ENCODE data around the gene SIT1. TPM values are rescaled to one million over a fixed set of nuclear protein-coding genes. Genes with fewer than 3 reads are reported as not detected.

Gene SIT1
- total RNA-seq, 4 donors from 2014 or later = 0.42 to 4.2 (median 1.5) TPM

DNA sequence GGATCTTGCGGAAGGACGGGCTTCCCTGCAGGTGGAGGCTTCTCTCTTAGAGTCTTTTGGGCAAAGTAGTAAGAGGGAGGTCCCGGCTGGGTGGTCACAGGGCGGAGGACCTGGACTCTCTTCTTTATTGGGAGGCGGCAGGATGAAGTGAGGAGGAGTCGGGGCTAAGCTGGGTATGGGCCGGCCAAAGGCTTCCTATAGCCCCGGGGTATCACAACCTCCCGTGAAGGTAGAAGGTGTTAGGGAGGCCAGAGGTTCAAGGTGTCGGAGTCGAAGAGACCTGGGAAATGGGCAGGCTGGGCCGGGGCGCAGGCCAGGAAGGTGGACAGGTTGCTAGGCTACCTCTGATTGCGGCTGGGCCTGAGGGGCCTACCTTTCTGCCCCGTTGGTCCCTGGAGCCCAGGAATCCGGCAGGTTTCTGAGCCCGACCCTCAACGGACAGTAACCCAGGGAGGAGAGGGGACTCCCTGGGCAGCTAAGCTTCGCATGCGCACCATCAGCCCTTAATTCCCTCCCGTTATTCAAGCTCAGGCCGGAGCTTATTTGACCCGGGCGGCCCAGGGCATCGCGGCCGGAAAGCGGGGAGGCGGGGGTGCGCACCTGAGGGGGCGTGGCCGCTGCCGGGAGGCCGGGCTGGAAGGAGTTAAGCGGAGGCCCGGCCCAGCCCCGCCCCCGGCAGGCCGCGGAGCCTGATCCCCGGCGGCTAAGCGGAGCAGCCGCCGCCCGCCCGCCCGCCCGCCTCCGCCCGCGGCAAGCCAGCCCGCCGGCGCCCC, 46.0 kb downstream of the SIT1 start, which contains the start of gene TESK1:
Gene TESK1 (plus strand): TSS at position 685 of the 773 bp plus-strand sequence. CDS start 358 bp downstream, outside the sequence.
- H3K27ac ChIP-seq = peak within 1 kb of the TSS; percentile 89 to 98 (median 96)

DNA sequence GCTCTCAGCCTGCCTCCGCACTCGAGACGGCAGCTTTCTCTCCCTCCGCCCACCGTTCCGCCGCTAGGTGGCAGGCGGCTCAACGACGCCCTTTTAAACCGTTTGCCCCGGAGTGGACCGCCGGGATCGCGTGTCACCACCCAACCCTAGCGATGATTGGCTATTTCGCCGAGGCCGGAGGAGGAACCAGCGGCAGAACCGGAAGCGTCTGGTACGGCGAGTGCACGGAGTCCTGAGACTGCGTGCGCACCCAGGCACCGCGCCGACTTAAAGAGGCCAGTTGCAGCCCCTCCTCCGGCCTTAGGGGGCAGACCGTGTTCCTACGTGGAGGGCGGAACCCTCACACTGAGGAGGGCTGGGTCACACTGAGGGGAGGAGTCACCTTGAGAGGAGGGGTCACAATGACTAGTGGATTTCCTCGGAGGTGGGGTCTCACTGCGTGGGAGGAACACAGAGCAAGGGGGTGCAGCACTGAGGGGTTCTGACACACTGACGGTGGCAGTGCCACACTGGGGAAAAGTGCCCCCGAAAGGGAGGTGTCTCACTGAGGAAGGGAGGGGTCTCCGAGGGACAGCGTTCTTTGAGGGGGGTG, 46.6 kb downstream of the SIT1 start:
- Histone ChIP-seq H3K27ac (peak overlapping the region; percentile 89 to 98 (median 96)), H3K4me3 (peak overlapping the region; percentile 63 to 96 (median 84)), H3K9me3 (no peaks in the 10 kb centered on the region), H3K36me3 (peaks cover 10 to 24% (median 13%) of the 10 kb centered on the region in 3 donors), H3K27me3 (no peaks in the 10 kb centered on the region), H3K4me1 (peaks cover 15 to 46% (median 16%) of the 10 kb centered on the region in 3 donors)
- intact Hi-C loops (cut with DNase I) = loop anchor here (10.0 kb wide), 2 partner anchors 81 to 131 kb away; partner anchors contain the start of genes CREB3, TLN1 and TPM2
- peak in 3 of 4 donors; percentile 37 to 72 (median 59) for TF ChIP-seq POLR2A (IDR thresholded peaks at IDR 0.05)
- TF ChIP-seq, protein P1, sequence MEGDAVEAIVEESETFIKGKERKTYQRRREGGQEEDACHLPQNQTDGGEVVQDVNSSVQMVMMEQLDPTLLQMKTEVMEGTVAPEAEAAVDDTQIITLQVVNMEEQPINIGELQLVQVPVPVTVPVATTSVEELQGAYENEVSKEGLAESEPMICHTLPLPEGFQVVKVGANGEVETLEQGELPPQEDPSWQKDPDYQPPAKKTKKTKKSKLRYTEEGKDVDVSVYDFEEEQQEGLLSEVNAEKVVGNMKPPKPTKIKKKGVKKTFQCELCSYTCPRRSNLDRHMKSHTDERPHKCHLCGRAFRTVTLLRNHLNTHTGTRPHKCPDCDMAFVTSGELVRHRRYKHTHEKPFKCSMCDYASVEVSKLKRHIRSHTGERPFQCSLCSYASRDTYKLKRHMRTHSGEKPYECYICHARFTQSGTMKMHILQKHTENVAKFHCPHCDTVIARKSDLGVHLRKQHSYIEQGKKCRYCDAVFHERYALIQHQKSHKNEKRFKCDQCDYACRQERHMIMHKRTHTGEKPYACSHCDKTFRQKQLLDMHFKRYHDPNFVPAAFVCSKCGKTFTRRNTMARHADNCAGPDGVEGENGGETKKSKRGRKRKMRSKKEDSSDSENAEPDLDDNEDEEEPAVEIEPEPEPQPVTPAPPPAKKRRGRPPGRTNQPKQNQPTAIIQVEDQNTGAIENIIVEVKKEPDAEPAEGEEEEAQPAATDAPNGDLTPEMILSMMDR (IDR thresholded peaks at IDR 0.05) = peak; percentile 83 to 99 (median 98)
- DNase-seq = peak; percentile 98
- WGBS, 2 donors = 0 to 4% methylated on average over 5 to 15 of the region's 41 CpGs

More for the DNA sequence above, 46.0 kb downstream of the SIT1 start, which contains the start of gene TESK1:
- TF ChIP-seq POLR2A (IDR thresholded peaks at IDR 0.05) = peak in 1 of 4 donors; percentile 30
- TF ChIP-seq, protein P1 (IDR thresholded peaks at IDR 0.05) = no peak
- Histone ChIP-seq H3K36me3 (peaks cover 14 to 31% (median 17%) of the 10 kb centered on the region in 3 donors), H3K9me3 (no peaks in the 10 kb centered on the region), H3K4me1 (peaks cover 15 to 46% (median 16%) of the 10 kb centered on the region in 3 donors), H3K27me3 (no peaks in the 10 kb centered on the region), H3K4me3 (peak within 1 kb of the TSS; percentile 63 to 96 (median 84))
- intact Hi-C loops (cut with DNase I) = loop anchor here (10.0 kb wide), 2 partner anchors 80 to 130 kb away; partner anchors contain the start of genes CREB3, TLN1 and TPM2
- no peak for DNase-seq
- 0 to 1% methylated on average over 13 to 16 of the region's 55 CpGs for WGBS, 2 donors

DNA sequence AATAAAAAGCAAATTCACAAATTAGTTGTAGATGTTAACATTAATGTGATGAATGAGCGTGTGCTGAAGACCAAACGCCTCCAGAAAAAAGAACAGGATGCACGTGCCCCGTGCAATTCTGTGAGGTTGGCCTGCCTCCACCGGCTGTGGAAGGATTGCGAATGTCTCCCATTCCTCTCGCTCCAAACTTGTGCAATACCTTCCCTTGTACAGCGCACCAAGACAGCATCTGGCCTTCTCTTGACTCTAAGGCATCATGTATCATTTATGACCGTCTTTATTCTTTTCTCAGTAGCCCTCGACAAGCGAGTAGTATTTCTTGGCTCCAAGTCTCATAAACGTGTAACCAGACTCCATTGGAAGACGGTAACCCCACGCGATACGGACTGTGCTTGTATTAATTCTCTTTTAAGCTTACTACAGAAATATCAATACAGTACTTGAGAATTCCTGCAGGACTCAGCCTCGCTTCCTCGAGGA, 47.2 kb downstream of the SIT1 start:
- no peaks in the 10 kb centered on the region for H3K9me3 ChIP-seq
- intact Hi-C loops (cut with DNase I) = loop anchor here (10.0 kb wide), 2 partner anchors 81 to 131 kb away; partner anchors contain the start of genes CREB3, TLN1 and TPM2
- peaks cover 15 to 46% (median 16%) of the 10 kb centered on the region in 3 donors for H3K4me1 ChIP-seq
- no peak for DNase-seq
- 1 to 3% methylated on average over 16 to 18 of the region's 18 CpGs for WGBS, 2 donors
- H3K27ac ChIP-seq = peak overlapping the region; percentile 77 to 98 (median 96)
- peak overlapping the region; percentile 24 to 96 (median 80) for H3K4me3 ChIP-seq
- no peak for TF ChIP-seq POLR2A (IDR thresholded peaks at IDR 0.05)
- TF ChIP-seq, protein P1 (IDR thresholded peaks at IDR 0.05) = no peak
- no peaks in the 10 kb centered on the region for H3K27me3 ChIP-seq
- peaks cover 5 to 19% (median 7%) of the 10 kb centered on the region in 3 donors for H3K36me3 ChIP-seq

DNA sequence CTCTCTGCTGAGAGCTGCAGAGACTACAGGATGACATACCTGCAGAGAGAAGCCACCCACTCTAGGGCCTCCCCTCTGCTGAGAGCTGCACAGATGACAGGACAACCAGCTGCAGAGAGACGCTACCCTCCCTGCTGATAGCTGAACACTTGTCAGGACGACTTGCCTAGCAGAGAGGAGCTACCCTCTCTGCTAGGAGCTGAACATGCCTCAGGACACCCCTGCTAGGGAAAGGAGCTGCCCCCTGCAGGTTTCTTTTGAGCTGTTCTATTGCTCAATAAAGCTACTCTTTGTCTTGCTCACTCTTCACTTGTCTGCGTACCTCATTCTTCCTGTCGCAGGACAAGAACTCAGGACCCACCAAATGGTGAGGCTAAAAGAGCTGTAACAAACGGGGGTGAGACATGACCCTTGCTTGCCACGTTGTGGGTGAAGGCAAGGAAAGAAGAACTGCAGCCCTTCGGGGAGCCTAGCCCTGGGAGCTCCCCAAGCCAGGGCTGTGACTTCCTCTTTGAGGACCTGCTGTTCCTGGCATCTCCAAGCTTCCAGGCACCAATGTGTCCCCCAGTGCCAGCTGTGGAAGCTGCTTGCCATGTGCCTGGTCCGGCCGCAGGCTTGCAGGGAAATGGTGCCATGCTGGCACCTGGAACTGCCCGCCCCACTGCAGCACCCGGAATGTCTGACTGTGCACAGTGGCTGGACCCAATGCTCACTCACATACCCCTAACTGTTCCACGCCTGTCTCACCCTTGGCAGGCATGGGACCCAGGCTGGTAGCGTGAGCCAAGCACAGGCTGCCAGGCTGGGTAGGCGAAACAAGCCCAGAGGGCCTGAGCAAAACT, 50.7 kb downstream of the SIT1 start:
- Histone ChIP-seq H3K36me3 (no peaks in the 10 kb centered on the region), H3K4me3 (no peak overlapping the region), H3K9me3 (no peaks in the 10 kb centered on the region), H3K27me3 (no peaks in the 10 kb centered on the region), H3K4me1 (peaks cover 3 to 25% (median 10%) of the 10 kb centered on the region in 3 donors), H3K27ac (no peak overlapping the region)
- TF ChIP-seq, protein P1 (IDR thresholded peaks at IDR 0.05) = no peak
- TF ChIP-seq POLR2A (IDR thresholded peaks at IDR 0.05) = no peak
- no peak for DNase-seq
- intact Hi-C loops (cut with DNase I) = loop anchor here (10.0 kb wide), 2 partner anchors 85 to 135 kb away; partner anchors contain the start of genes CREB3, TLN1 and TPM2
- 74 to 75% methylated on average over 2 to 5 of the region's 14 CpGs for WGBS, 2 donors

Small RNAs within 50 kb of the gene (small RNA-seq; reads per million reads assigned to genes)
- gene MIR4667 (0 to 0.09 (median 0) reads per million in 4 donors), gene RMRP (0 reads per million in 4 donors), gene RN7SL22P (0 reads per million in 4 donors)

Other genes with a start within 250 kb of the SIT1 start
- 10 to 100 TPM in 1 of 4 donors, 1 to 10 TPM in 3; 5.1 to 16.0 (median 8.6) TPM for gene RUSC2, start 160.8 kb downstream of the SIT1 start, total RNA-seq
- 10 to 100 TPM; 10.1 to 22.1 (median 14.4) TPM for gene TESK1, start 45.7 kb downstream of the SIT1 start, total RNA-seq
- 1 to 10 TPM in 1 of 4 donors, under 1 TPM in 1, not detected in 2; 0.27 to 1.9 TPM for gene CD72, start 32.5 kb downstream of the SIT1 start, total RNA-seq
- 1,000 to 10,000 TPM in 3 of 4 donors, 100 to 1,000 TPM in 1; 759 to 4,621 (median 3,503) TPM for gene RMRP, start 7.1 kb upstream of the SIT1 start, total RNA-seq
- gene CCDC107, start 7.4 kb upstream of the SIT1 start, total RNA-seq = 10 to 100 TPM in 3 of 4 donors, 1 to 10 TPM in 1; 6.6 to 19.6 (median 14.2) TPM
- gene ARHGEF39, start 14.3 kb upstream of the SIT1 start, total RNA-seq = 10 to 100 TPM in 1 of 4 donors, 1 to 10 TPM in 3; 1.3 to 17.5 (median 5.1) TPM
- gene CA9, start 23.0 kb upstream of the SIT1 start, total RNA-seq = 1 to 10 TPM in 1 of 4 donors, not detected in 3; 2.2 TPM
- 1,000 to 10,000 TPM in 1 of 4 donors, 100 to 1,000 TPM in 2, 10 to 100 TPM in 1; 80.8 to 1,148 (median 217) TPM for gene TPM2, start 39.0 kb upstream of the SIT1 start, total RNA-seq
- gene TLN1, start 81.3 kb upstream of the SIT1 start, total RNA-seq = 100 to 1,000 TPM in 2 of 4 donors, 10 to 100 TPM in 2; 94.7 to 233 (median 112) TPM
- 10 to 100 TPM; 10.5 to 24.2 (median 19.2) TPM for gene CREB3, start 81.7 kb upstream of the SIT1 start, total RNA-seq
- 10 to 100 TPM; 14.1 to 61.8 (median 42.0) TPM for gene GBA2, start 98.3 kb upstream of the SIT1 start, total RNA-seq
- 10 to 100 TPM in 3 of 4 donors, 1 to 10 TPM in 1; 8.0 to 17.5 (median 11.6) TPM for gene RGP1, start 98.4 kb upstream of the SIT1 start, total RNA-seq
- not detected for gene MSMP, start 103.3 kb upstream of the SIT1 start, total RNA-seq
- gene NPR2, start 140.7 kb upstream of the SIT1 start, total RNA-seq = 10 to 100 TPM in 1 of 4 donors, 1 to 10 TPM in 1, under 1 TPM in 2; 0.08 to 12.2 (median 1.8) TPM
- not detected for gene SPAG8, start 161.3 kb upstream of the SIT1 start, total RNA-seq
- 10 to 100 TPM; 13.2 to 34.9 (median 19.5) TPM for gene HINT2, start 164.1 kb upstream of the SIT1 start, total RNA-seq
- not detected for gene FAM221B, start 177.8 kb upstream of the SIT1 start, total RNA-seq
- 1 to 10 TPM in 2 of 4 donors, under 1 TPM in 2; 0.35 to 4.8 (median 1.4) TPM for gene TMEM8B, start 178.3 kb upstream of the SIT1 start, total RNA-seq
- gene OR13J1, start 219.5 kb upstream of the SIT1 start, total RNA-seq = not detected

All from esophagus squamous epithelium (tissue), 5 donors.